ENCODE data around the gene ADAM12.

The ADAM12 gene

GRCh38 chr10:126375926-126376554, 12.2 kb downstream of the ADAM12 start:
- WGBS (ENCODE audit: extremely low coverage, insufficient coverage, insufficient read length): no CpG with 5 or more reads among the region's 1 CpG

GRCh38 chr10:126375299-126375698, 13.0 kb downstream of the ADAM12 start:
- Histone ChIP-seq H3K14ac (ENCODE audit: low read length) (no peak overlapping the region), H2BK5ac (ENCODE audit: low read depth, low read length, poor library complexity) (no peak overlapping the region), H3K36me3 (ENCODE audit: control insufficient read depth in 1 of 2, insufficient read depth in 2 of 2, low read length in 2 of 2) (no peaks in the 10 kb centered on the region), H2BK120ac (ENCODE audit: insufficient read depth, low read length, poor library complexity) (no peak overlapping the region), H4K12ac (ENCODE audit: low read depth, low read length) (no peak overlapping the region), H3K4me2 (ENCODE audit: low read length) (no peak overlapping the region), H3K18ac (ENCODE audit: low read length) (no peak overlapping the region), H3K4me3 (ENCODE audit: low read depth, low read length) (no peak overlapping the region), H3K27me3 (ENCODE audit: insufficient read depth, low read length) (no peaks in the 10 kb centered on the region), H2BK12ac (ENCODE audit: low read length) (no peak overlapping the region), H3K9me3 (ENCODE audit: insufficient read depth, low read depth, low read length) (no peaks in the 10 kb centered on the region), H3K23ac (ENCODE audit: low read length) (no peak overlapping the region), H3K79me2 (ENCODE audit: control insufficient read depth, insufficient read depth, low read length, poor library complexity) (no peaks in the 10 kb centered on the region), H3K4me1 (ENCODE audit: control insufficient read depth in 1 of 2, insufficient read depth in 2 of 2, low read length in 2 of 2) (no peaks in the 10 kb centered on the region), H4K8ac (ENCODE audit: low read depth, low read length) (no peak overlapping the region), H3K9ac (ENCODE audit: low read length) (no peak overlapping the region), H2AK5ac (ENCODE audit: low read length) (no peak overlapping the region), H3K79me1 (ENCODE audit: low read length) (no peaks in the 10 kb centered on the region), H2AFZ (ENCODE audit: insufficient read depth, low read length, poor library complexity) (no peak overlapping the region), H3K4ac (ENCODE audit: low read depth, low read length) (no peak overlapping the region), H4K91ac (ENCODE audit: low read depth, low read length) (no peak overlapping the region), H3K27ac (ENCODE audit: low read depth, low read length) (no peak overlapping the region)
- DNase-seq: no peak

More at GRCh38 chr10:126375926-126376554, 12.2 kb downstream of the ADAM12 start:
- H3K4me3 ChIP-seq (ENCODE audit: low read depth, low read length): no peak overlapping the region
- H3K23ac ChIP-seq (ENCODE audit: low read length): no peak overlapping the region
- no peak overlapping the region for H3K27ac ChIP-seq (ENCODE audit: low read depth, low read length)
- no peaks in the 10 kb centered on the region for H3K4me1 ChIP-seq (ENCODE audit: control insufficient read depth in 1 of 2, insufficient read depth in 2 of 2, low read length in 2 of 2)
- no peak overlapping the region for H3K14ac ChIP-seq (ENCODE audit: low read length)
- no peak overlapping the region for H3K4ac ChIP-seq (ENCODE audit: low read depth, low read length)
- H4K8ac ChIP-seq (ENCODE audit: low read depth, low read length): no peak overlapping the region
- H4K91ac ChIP-seq (ENCODE audit: low read depth, low read length): no peak overlapping the region
- no peak overlapping the region for H2AK5ac ChIP-seq (ENCODE audit: low read length)
- H3K9ac ChIP-seq (ENCODE audit: low read length): no peak overlapping the region
- no peak overlapping the region for H4K12ac ChIP-seq (ENCODE audit: low read depth, low read length)
- no peaks in the 10 kb centered on the region for H3K9me3 ChIP-seq (ENCODE audit: insufficient read depth, low read depth, low read length)
- H2BK12ac ChIP-seq (ENCODE audit: low read length): no peak overlapping the region
- no peaks in the 10 kb centered on the region for H3K27me3 ChIP-seq (ENCODE audit: insufficient read depth, low read length)
- no peak overlapping the region for H3K18ac ChIP-seq (ENCODE audit: low read length)
- H3K4me2 ChIP-seq (ENCODE audit: low read length): no peak overlapping the region
- H3K79me1 ChIP-seq (ENCODE audit: low read length): no peaks in the 10 kb centered on the region
- no peaks in the 10 kb centered on the region for H3K36me3 ChIP-seq (ENCODE audit: control insufficient read depth in 1 of 2, insufficient read depth in 2 of 2, low read length in 2 of 2)
- no peak overlapping the region for H2AFZ ChIP-seq (ENCODE audit: insufficient read depth, low read length, poor library complexity)
- H2BK5ac ChIP-seq (ENCODE audit: low read depth, low read length, poor library complexity): no peak overlapping the region
- no peaks in the 10 kb centered on the region for H3K79me2 ChIP-seq (ENCODE audit: control insufficient read depth, insufficient read depth, low read length, poor library complexity)
- peak in 1 of 2 donors; percentile 53 for DNase-seq
- no peak overlapping the region for H2BK120ac ChIP-seq (ENCODE audit: insufficient read depth, low read length, poor library complexity)

GRCh38 chr10:126374435-126374834, 13.8 kb downstream of the ADAM12 start:
- Histone ChIP-seq H3K9ac (ENCODE audit: low read length) (no peak overlapping the region), H3K36me3 (ENCODE audit: control insufficient read depth in 1 of 2, insufficient read depth in 2 of 2, low read length in 2 of 2) (no peaks in the 10 kb centered on the region), H2AK5ac (ENCODE audit: low read length) (no peak overlapping the region)

GRCh38 chr10:126373972-126374371, 14.3 kb downstream of the ADAM12 start:
- H3K36me3 ChIP-seq (ENCODE audit: control insufficient read depth in 1 of 2, insufficient read depth in 2 of 2, low read length in 2 of 2): no peaks in the 10 kb centered on the region
- H3K23ac ChIP-seq (ENCODE audit: low read length): no peak overlapping the region
- H3K79me2 ChIP-seq (ENCODE audit: control insufficient read depth, insufficient read depth, low read length, poor library complexity): no peaks in the 10 kb centered on the region
- no peak overlapping the region for H4K12ac ChIP-seq (ENCODE audit: low read depth, low read length)
- no peak overlapping the region for H3K4ac ChIP-seq (ENCODE audit: low read depth, low read length)
- H4K8ac ChIP-seq (ENCODE audit: low read depth, low read length): no peak overlapping the region
- H3K4me3 ChIP-seq (ENCODE audit: low read depth, low read length): no peak overlapping the region
- WGBS (ENCODE audit: extremely low coverage, insufficient coverage, insufficient read length): no CpG with 5 or more reads among the region's 1 CpG
- H2BK5ac ChIP-seq (ENCODE audit: low read depth, low read length, poor library complexity): no peak overlapping the region
- H3K4me2 ChIP-seq (ENCODE audit: low read length): no peak overlapping the region
- peak overlapping the region; percentile 45 for H3K9ac ChIP-seq (ENCODE audit: low read length)
- DNase-seq: no peak
- no peak overlapping the region for H3K14ac ChIP-seq (ENCODE audit: low read length)
- no peak overlapping the region for H2AFZ ChIP-seq (ENCODE audit: insufficient read depth, low read length, poor library complexity)
- H2BK120ac ChIP-seq (ENCODE audit: insufficient read depth, low read length, poor library complexity): no peak overlapping the region
- H4K91ac ChIP-seq (ENCODE audit: low read depth, low read length): no peak overlapping the region
- no peaks in the 10 kb centered on the region for H3K4me1 ChIP-seq (ENCODE audit: control insufficient read depth in 1 of 2, insufficient read depth in 2 of 2, low read length in 2 of 2)
- H3K79me1 ChIP-seq (ENCODE audit: low read length): no peaks in the 10 kb centered on the region
- H3K9me3 ChIP-seq (ENCODE audit: insufficient read depth, low read depth, low read length): no peaks in the 10 kb centered on the region
- H3K27ac ChIP-seq (ENCODE audit: low read depth, low read length): no peak overlapping the region
- no peaks in the 10 kb centered on the region for H3K27me3 ChIP-seq (ENCODE audit: insufficient read depth, low read length)
- H3K18ac ChIP-seq (ENCODE audit: low read length): no peak overlapping the region
- H2AK5ac ChIP-seq (ENCODE audit: low read length): no peak overlapping the region
- no peak overlapping the region for H2BK12ac ChIP-seq (ENCODE audit: low read length)

More at GRCh38 chr10:126374435-126374834, 13.8 kb downstream of the ADAM12 start:
- no peaks in the 10 kb centered on the region for H3K79me2 ChIP-seq (ENCODE audit: control insufficient read depth, insufficient read depth, low read length, poor library complexity)
- H3K27me3 ChIP-seq (ENCODE audit: insufficient read depth, low read length): no peaks in the 10 kb centered on the region
- WGBS (ENCODE audit: extremely low coverage, insufficient coverage, insufficient read length): no CpG with 5 or more reads among the region's 2 CpGs
- H3K4ac ChIP-seq (ENCODE audit: low read depth, low read length): no peak overlapping the region
- no peaks in the 10 kb centered on the region for H3K9me3 ChIP-seq (ENCODE audit: insufficient read depth, low read depth, low read length)
- no peak overlapping the region for H3K14ac ChIP-seq (ENCODE audit: low read length)
- no peak overlapping the region for H3K23ac ChIP-seq (ENCODE audit: low read length)
- H2BK120ac ChIP-seq (ENCODE audit: insufficient read depth, low read length, poor library complexity): no peak overlapping the region
- H2AFZ ChIP-seq (ENCODE audit: insufficient read depth, low read length, poor library complexity): no peak overlapping the region
- H3K79me1 ChIP-seq (ENCODE audit: low read length): no peaks in the 10 kb centered on the region
- H3K4me2 ChIP-seq (ENCODE audit: low read length): no peak overlapping the region
- H3K18ac ChIP-seq (ENCODE audit: low read length): no peak overlapping the region
- H4K8ac ChIP-seq (ENCODE audit: low read depth, low read length): no peak overlapping the region
- H3K4me1 ChIP-seq (ENCODE audit: control insufficient read depth in 1 of 2, insufficient read depth in 2 of 2, low read length in 2 of 2): no peaks in the 10 kb centered on the region
- DNase-seq: no peak
- H4K91ac ChIP-seq (ENCODE audit: low read depth, low read length): no peak overlapping the region
- no peak overlapping the region for H3K27ac ChIP-seq (ENCODE audit: low read depth, low read length)
- no peak overlapping the region for H2BK5ac ChIP-seq (ENCODE audit: low read depth, low read length, poor library complexity)
- no peak overlapping the region for H4K12ac ChIP-seq (ENCODE audit: low read depth, low read length)
- H3K4me3 ChIP-seq (ENCODE audit: low read depth, low read length): no peak overlapping the region
- H2BK12ac ChIP-seq (ENCODE audit: low read length): no peak overlapping the region

Measured in trophoblast cell (in vitro differentiated cells and primary cell).